AG10803 (cell line): Measurements from ENCODE around the gene CFAP221.

Source experiments
- DNase-seq: peaks from one replicate; pipeline ENCODE4 v3.0.0; 2010; ENCODE audit warnings: low read depth
- H3K4me3 ChIP-seq: 2 replicates; pipeline ENCODE4 v1.5.1; 2011; ENCODE audit warnings: mild to moderate bottlenecking, low read length, control low read depth
- TF ChIP-seq, protein P1 (sequence below): conservative IDR thresholded peaks from 2 replicates; pipeline ENCODE4 v1.5.1; 2011; ENCODE audit warnings: mild to moderate bottlenecking, low read length, control low read depth, inconsistent platforms

CFAP221 gene

DNA sequence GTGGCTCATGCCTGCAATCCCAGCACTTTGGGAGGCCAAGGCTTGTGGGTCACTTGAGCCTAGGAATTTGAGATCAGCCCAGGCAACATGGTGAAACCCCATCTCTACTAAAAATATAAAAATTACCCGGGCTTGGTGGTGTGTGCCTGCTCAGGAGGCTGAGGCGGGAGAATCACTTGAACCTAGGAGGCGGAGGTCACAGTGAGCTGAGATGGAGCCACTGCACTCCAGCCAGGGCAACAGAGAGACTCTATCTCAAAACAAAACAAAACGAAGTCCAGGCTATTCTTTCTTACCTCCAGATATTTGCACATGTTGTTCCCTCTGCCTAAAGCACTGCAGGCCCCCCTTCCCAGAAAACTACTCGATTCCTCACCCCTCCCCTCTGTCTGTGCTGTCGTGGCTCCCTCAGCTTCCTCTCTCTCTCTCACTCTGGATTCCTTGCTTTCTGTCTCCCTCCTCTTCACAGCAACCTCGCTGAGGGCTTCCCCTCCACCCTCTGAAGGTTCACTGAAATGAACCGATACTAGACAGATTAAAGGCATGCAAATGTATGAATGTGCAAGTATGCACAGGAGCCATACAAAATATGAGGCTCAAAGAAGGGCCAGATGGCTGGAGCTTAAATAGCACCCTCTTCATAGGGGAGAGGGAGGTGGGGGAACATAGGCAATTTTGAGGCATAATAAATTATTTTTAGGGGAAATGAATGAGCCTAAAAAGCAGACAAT is 153.2 kb downstream of the CFAP221 start:
- no peak for DNase-seq
- TF ChIP-seq, protein P1, sequence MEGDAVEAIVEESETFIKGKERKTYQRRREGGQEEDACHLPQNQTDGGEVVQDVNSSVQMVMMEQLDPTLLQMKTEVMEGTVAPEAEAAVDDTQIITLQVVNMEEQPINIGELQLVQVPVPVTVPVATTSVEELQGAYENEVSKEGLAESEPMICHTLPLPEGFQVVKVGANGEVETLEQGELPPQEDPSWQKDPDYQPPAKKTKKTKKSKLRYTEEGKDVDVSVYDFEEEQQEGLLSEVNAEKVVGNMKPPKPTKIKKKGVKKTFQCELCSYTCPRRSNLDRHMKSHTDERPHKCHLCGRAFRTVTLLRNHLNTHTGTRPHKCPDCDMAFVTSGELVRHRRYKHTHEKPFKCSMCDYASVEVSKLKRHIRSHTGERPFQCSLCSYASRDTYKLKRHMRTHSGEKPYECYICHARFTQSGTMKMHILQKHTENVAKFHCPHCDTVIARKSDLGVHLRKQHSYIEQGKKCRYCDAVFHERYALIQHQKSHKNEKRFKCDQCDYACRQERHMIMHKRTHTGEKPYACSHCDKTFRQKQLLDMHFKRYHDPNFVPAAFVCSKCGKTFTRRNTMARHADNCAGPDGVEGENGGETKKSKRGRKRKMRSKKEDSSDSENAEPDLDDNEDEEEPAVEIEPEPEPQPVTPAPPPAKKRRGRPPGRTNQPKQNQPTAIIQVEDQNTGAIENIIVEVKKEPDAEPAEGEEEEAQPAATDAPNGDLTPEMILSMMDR: no peak
- no peak overlapping the region for H3K4me3 ChIP-seq

DNA sequence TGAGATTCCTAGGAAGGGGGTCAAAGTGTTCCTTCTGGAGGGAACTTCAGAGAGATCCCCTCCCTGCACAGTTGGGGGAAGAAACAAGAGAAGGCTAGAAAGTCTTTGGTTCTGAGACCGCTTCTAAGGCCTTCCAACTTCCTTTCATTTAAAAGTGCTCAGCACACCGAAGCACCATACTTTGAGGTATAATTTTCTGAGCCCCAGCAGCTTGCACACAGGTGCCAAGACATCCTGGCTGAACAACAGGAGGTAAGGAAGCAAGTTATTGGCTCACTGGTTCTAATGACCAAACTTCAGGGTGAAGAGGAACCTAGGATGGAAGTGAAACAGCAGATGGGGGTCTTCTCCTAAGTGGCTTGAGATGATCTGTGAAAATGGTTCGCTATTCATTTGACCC is 154.0 kb downstream of the CFAP221 start:
- TF ChIP-seq, protein P1: no peak
- DNase-seq: no peak
- H3K4me3 ChIP-seq: no peak overlapping the region

DNA sequence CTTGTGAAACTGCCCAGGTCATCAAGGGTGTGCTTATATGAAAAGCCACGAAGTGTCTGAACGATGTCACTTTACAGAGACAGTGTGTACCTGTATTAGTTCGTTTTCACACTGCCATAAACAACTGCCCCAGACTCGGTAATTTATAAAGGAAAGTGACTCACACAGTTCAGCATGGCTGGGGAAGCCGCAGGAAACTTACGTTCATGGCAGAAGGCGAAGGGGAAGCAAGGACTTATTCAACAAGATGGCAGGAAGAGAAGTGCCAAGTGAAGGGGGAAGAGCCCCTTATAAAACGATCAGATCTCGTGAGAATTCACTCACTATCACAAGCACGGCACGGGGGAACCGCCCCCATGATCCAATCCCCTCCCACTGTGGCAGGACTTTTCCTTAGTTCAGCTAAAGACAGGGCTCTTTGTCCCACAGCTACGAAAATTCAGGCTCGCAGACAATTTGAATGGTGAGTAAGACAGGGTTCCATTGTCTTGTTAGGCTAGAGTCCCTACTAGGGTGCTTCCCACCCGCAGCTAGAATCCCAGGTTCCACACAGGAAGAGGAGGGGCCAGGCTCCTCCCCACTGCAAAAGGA is 154.9 kb downstream of the CFAP221 start:
- H3K4me3 ChIP-seq: no peak overlapping the region
- TF ChIP-seq, protein P1: no peak
- no peak for DNase-seq

DNA sequence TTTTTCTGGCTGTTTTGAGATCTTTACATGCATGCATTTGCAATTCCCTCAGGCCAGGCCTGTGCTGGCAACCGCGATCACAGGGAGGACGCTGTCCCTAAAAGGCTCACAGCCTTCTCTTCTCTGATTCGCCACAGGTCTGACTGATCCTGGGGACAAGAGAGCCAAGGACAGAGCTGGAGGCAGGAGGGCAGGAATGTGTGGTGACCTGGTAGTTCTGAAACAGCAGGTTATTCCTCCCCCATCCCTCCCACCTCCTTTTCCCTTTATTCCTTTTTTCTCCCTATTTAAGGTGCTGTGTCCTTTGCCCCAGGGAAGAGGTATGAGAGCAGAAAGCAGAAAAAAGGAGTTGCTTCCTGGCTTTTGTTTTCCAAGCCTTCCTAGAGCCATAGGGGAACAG is 156.6 kb downstream of the CFAP221 start:
- H3K4me3 ChIP-seq: no peak overlapping the region
- TF ChIP-seq, protein P1: no peak
- DNase-seq: no peak

DNA sequence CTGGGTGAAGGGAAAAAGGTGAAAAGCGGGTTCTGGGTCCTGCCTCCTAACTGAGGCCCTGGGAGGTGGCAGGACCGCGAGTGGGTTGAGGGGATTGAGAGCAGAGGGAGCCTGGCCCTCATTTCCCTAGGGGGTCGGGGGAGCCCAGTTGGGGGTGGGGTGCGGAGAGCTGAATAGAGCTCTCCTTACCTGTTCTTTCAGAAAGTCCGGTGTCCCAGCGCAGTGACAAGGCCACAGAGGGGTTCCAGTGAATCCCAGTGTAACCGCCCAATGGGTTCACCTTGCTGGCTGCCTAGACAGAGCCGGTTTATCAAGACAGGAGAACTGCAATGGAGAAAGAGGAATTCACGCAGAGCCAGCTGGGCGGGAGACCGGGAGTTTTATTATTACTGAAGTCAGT is 157.1 kb downstream of the CFAP221 start:
- no peak for DNase-seq
- TF ChIP-seq, protein P1: no peak
- no peak overlapping the region for H3K4me3 ChIP-seq

DNA sequence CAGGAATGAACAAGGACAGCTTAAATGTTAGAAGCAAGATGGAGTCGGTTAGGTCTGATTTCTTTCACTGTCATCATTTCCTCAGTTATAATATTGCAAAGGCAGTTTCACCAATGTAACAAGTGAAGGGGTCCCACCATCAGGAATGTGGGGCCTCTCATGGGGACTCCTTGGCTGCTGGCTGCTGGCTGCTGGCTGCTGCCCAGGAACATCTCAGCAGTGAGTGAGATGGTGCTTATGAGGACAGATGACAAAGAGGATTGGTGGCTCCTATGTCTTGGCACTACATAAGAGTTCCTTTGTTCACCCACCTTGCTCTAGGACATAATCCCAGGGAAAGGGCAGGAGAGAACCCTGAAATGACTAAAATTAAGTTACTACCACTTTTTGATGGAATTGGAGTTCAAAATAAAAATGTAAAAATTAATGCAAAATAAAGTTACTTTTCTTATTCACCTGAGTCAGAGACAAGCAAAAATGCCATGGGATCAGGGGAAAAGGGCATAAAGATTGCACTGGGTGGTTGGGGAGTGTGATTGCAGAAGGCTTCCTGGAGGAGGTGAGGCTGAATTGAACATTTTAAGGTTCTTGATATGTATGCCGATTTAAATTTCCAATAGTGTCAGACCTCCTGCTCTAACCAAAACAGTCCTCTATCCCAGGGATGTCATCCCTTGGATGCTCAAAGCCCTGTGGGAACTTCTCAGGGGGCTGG is 158.1 kb downstream of the CFAP221 start:
- TF ChIP-seq, protein P1: no peak
- H3K4me3 ChIP-seq: no peak overlapping the region

More for the DNA sequence above, 158.1 kb downstream of the CFAP221 start:
- no peak for DNase-seq
